ENCODE data around the gene EP400.
A peak's percentile ranks its signal among the peaks of the same experiment; 100 is the strongest.

Gene EP400

GRCh38 chr12:131923260-131923659 lies 26.5 kb upstream of the EP400 start:
- no peak overlapping the region for H3K27ac ChIP-seq
- TF ChIP-seq CTCF (conservative IDR thresholded peaks at IDR 0.05) (no peak), ZFX (IDR thresholded peaks at IDR 0.05) (no peak)

GRCh38 chr12:131927110-131928079 lies 22.3 kb upstream of the EP400 start:
- TF ChIP-seq ZFX (IDR thresholded peaks at IDR 0.05) (no peak), CTCF (conservative IDR thresholded peaks at IDR 0.05) (no peak)
- no peak overlapping the region for H3K27ac ChIP-seq

GRCh38 chr12:131928080-131928710 lies 21.5 kb upstream of the EP400 start:
- H3K27ac ChIP-seq = peak overlapping the region; percentile 86
- TF ChIP-seq ZFX (IDR thresholded peaks at IDR 0.05) (no peak), CTCF (conservative IDR thresholded peaks at IDR 0.05) (no peak)

- peak within 1 kb of the TSS; percentile 86 for H3K27ac ChIP-seq
- TF ChIP-seq CTCF (conservative IDR thresholded peaks at IDR 0.05) (no peak), ZFX (IDR thresholded peaks at IDR 0.05) (no peak)
Measured at GRCh38 chr12:131928711-131929580, 20.8 kb upstream of the EP400 start, which contains the start of gene PUS1. Gene PUS1 (plus strand): TSS chr12:131929276. CDS start chr12:131929723, 447 bp downstream.

GRCh38 chr12:131929581-131930456 lies 19.9 kb upstream of the EP400 start:
- peak overlapping the region; percentile 86 for H3K27ac ChIP-seq
- TF ChIP-seq CTCF (conservative IDR thresholded peaks at IDR 0.05) (no peak), ZFX (IDR thresholded peaks at IDR 0.05) (peak; percentile 64; the same call in 1 of the 2 replicates)

- peak overlapping the region; percentile 86 for H3K27ac ChIP-seq
- TF ChIP-seq CTCF (conservative IDR thresholded peaks at IDR 0.05) = no peak
- no peak for TF ChIP-seq ZFX (IDR thresholded peaks at IDR 0.05)
Measured at GRCh38 chr12:131930510-131930909, 19.2 kb upstream of the EP400 start.
